Panc1 (cell line): ENCODE measurements around the gene CNNM4. TPM values are rescaled to one million over a fixed set of nuclear protein-coding genes. Genes with fewer than 3 reads are reported as not detected.

ENCODE experiments used
- ATAC-seq: fragments of 200-7000 bp; cut with Tn5 transposase; 2 replicates; pipeline ENCODE4 v1.9.1; 2020; ENCODE audit warnings: mild to moderate bottlenecking, moderate library complexity
- BruUV-seq: library from RNA; stranded (reverse); fragments of 400-500 nt; replicated peaks from 2 replicates; lab custom pipeline; 2021; lab: Mats Ljungman, UMichigan
- CTCF ChIA-PET: fragments of 300-600 bp; sonication (Branson Sonifier 250); formaldehyde crosslinking; loops from one replicate; lab custom pipeline; 2022; ENCODE audit warnings: antibody characterized with exemption; lab: Charles Lee
- POLR2A ChIA-PET: fragments of 300-600 bp; sonication (Branson Sonifier 250); formaldehyde crosslinking; loops from one replicate; lab custom pipeline; 2022; ENCODE audit warnings: antibody characterized with exemption; lab: Charles Lee
- DNase-seq: peaks from one replicate; pipeline ENCODE4 v3.0.0-alpha.2; 2010; ENCODE audit warnings: low read depth, low spot score
- H3K27ac ChIP-seq: 2 replicates; pipeline ENCODE4 v1.5.1; 2011; ENCODE audit warnings: mild to moderate bottlenecking, low read length, inconsistent platforms
- H3K27me3 ChIP-seq: fragments of 200-500 bp; sonication (Bioruptor generic); 2 replicates; pipeline ENCODE4 v1.6.0; 2014; ENCODE audit warnings: low read length, inconsistent platforms; ENCODE audit not compliant: control insufficient read depth, insufficient read depth
- H3K36me3 ChIP-seq: fragments of 200-500 bp; sonication (Bioruptor generic); 2 replicates; pipeline ENCODE4 v1.5.1; 2014; ENCODE audit warnings: inconsistent platforms, mild to moderate bottlenecking, low read length, moderate library complexity; ENCODE audit not compliant: control insufficient read depth, insufficient read depth
- H3K4me1 ChIP-seq: 2 replicates; pipeline ENCODE4 v1.5.1; 2011; ENCODE audit warnings: inconsistent platforms, mild to moderate bottlenecking, low read length, moderate library complexity; ENCODE audit not compliant: control insufficient read depth, insufficient read depth
- H3K4me3 ChIP-seq, 2 experiments: 2 replicates each; pipeline ENCODE4 v1.5.1; 2011 to 2012; ENCODE audit warnings: low read depth in 2 of 2, low read length in 2 of 2, mild to moderate bottlenecking in 2 of 2, inconsistent platforms in 1 of 2, moderate library complexity in 1 of 2
- H3K9me3 ChIP-seq: fragments of 200-500 bp; sonication (Bioruptor generic); 2 replicates; pipeline ENCODE4 v1.5.1; 2014; ENCODE audit warnings: low read depth, mild to moderate bottlenecking, inconsistent platforms, low read length, moderate library complexity; ENCODE audit not compliant: control insufficient read depth, insufficient read depth
- POLR2AphosphoS5 ChIP-seq: IDR thresholded peaks from 2 replicates; pipeline ENCODE4 v1.6.1; 2012; ENCODE audit warnings: mild to moderate bottlenecking, low read depth, low read length, moderate library complexity
- SIN3A ChIP-seq: IDR thresholded peaks from 2 replicates; pipeline ENCODE4 v1.6.1; 2012; ENCODE audit warnings: low read depth, mild to moderate bottlenecking, low read length, moderate library complexity, borderline replicate concordance; ENCODE audit not compliant: insufficient read depth
- TCF7L2 ChIP-seq: IDR thresholded peaks from 2 replicates; pipeline ENCODE4 v1.6.1; 2011; ENCODE audit warnings: mild to moderate bottlenecking, low read depth, low read length, inconsistent platforms
- in situ Hi-C: cut with HindIII; loops from 2 replicates; pipeline ENCODE4 v1.10.0; 2016; ENCODE audit warnings: low sequenced_read_pairs, low pct_unique_long_range_greater_than_20kb
- intact Hi-C: fragments of 100-400 bp; cut with micrococcal nuclease; formaldehyde crosslinking; loops from one replicate; pipeline ENCODE4 v1.10.0; 2022; ENCODE audit not compliant: unreplicated experiment
- total RNA-seq: library from RNA; stranded (reverse); gene quantifications from one replicate; pipeline ENCODE4 v1.2.1, GENCODE V29; 2021; ENCODE audit not compliant: unreplicated experiment
- TF ChIP-seq, protein P1 (sequence below), 2 experiments: IDR thresholded peaks; 2 replicates each; pipeline ENCODE4 v1.6.1; 2011 to 2012; ENCODE audit warnings: low read depth in 2 of 2, control low read depth in 1 of 2, low read length in 1 of 2, mild to moderate bottlenecking in 1 of 2, moderate library complexity in 1 of 2; ENCODE audit not compliant: insufficient read depth in 1 of 2
- TF ChIP-seq, protein P2 (sequence below): fragments of 450-650 bp; IDR thresholded peaks from 2 replicates; pipeline ENCODE4 v1.5.1; 2017; ENCODE audit warnings: mild to moderate bottlenecking

CNNM4 gene
- total RNA-seq, 1 experiment from 2014 or later, result 15.7 TPM

DNA sequence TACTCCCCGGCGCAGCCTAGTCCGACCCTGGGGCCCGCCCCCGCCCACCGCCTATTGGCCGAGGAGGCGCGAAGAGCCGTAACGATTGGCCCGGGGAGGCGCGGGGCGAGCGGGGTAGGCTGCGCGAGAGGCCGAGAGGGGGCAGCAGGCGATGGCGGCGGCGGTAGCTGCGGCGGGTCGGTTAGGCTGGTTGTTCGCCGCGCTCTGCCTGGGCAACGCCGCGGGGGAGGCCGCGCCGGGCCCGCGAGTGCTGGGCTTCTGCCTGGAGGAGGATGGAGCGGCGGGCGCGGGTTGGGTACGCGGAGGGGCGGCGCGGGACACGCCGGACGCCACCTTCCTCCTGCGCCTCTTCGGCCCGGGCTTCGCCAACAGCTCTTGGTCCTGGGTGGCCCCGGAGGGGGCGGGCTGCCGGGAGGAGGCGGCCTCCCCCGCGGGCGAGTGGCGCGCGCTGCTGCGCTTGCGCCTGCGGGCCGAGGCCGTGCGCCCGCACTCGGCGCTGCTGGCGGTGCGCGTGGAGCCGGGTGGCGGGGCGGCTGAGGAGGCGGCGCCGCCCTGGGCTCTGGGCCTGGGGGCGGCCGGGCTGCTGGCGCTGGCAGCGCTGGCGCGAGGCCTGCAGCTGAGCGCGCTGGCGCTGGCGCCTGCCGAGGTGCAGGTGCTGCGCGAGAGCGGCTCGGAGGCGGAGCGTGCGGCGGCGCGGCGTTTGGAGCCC, 55.6 kb downstream of the CNNM4 start, which contains the start of gene CNNM3:
CNNM3 (plus strand) TSS at position 142 of the 709 bp plus-strand sequence; CDS start at position 152, 10 bp downstream.
- peak; percentile 66; the same call in 1 of the 2 replicates for TF ChIP-seq POLR2AphosphoS5
- TF ChIP-seq TCF7L2, result no peak
- TF ChIP-seq, protein P1, sequence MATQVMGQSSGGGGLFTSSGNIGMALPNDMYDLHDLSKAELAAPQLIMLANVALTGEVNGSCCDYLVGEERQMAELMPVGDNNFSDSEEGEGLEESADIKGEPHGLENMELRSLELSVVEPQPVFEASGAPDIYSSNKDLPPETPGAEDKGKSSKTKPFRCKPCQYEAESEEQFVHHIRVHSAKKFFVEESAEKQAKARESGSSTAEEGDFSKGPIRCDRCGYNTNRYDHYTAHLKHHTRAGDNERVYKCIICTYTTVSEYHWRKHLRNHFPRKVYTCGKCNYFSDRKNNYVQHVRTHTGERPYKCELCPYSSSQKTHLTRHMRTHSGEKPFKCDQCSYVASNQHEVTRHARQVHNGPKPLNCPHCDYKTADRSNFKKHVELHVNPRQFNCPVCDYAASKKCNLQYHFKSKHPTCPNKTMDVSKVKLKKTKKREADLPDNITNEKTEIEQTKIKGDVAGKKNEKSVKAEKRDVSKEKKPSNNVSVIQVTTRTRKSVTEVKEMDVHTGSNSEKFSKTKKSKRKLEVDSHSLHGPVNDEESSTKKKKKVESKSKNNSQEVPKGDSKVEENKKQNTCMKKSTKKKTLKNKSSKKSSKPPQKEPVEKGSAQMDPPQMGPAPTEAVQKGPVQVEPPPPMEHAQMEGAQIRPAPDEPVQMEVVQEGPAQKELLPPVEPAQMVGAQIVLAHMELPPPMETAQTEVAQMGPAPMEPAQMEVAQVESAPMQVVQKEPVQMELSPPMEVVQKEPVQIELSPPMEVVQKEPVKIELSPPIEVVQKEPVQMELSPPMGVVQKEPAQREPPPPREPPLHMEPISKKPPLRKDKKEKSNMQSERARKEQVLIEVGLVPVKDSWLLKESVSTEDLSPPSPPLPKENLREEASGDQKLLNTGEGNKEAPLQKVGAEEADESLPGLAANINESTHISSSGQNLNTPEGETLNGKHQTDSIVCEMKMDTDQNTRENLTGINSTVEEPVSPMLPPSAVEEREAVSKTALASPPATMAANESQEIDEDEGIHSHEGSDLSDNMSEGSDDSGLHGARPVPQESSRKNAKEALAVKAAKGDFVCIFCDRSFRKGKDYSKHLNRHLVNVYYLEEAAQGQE (IDR thresholded peaks at IDR 0.05; ENCODE audit: insufficient read depth in 1 of 2, low read depth in 2 of 2, low read length in 1 of 2), result 0 out of 4 replicates have a peak, but pooled peaks of 1 of the 2 experiments have one; percentile 17
- TF ChIP-seq SIN3A, result peak; percentile 63; the same call in 1 of the 2 replicates
- TF ChIP-seq, protein P2, sequence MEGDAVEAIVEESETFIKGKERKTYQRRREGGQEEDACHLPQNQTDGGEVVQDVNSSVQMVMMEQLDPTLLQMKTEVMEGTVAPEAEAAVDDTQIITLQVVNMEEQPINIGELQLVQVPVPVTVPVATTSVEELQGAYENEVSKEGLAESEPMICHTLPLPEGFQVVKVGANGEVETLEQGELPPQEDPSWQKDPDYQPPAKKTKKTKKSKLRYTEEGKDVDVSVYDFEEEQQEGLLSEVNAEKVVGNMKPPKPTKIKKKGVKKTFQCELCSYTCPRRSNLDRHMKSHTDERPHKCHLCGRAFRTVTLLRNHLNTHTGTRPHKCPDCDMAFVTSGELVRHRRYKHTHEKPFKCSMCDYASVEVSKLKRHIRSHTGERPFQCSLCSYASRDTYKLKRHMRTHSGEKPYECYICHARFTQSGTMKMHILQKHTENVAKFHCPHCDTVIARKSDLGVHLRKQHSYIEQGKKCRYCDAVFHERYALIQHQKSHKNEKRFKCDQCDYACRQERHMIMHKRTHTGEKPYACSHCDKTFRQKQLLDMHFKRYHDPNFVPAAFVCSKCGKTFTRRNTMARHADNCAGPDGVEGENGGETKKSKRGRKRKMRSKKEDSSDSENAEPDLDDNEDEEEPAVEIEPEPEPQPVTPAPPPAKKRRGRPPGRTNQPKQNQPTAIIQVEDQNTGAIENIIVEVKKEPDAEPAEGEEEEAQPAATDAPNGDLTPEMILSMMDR, result peak; percentile 67; the same call in 1 of the 2 replicates
- DNase-seq (peak; percentile 46), ATAC-seq (peak; percentile 95)
- Histone ChIP-seq H3K4me3 (peak within 1 kb of the TSS; percentile 71 to 75), H3K36me3 (no peaks in the 10 kb centered on the region; the same call in 1 of the 2 replicates), H3K27ac (peak within 1 kb of the TSS; percentile 85), H3K4me1 (peaks cover 34% of the 10 kb centered on the region), H3K9me3 (no peaks in the 10 kb centered on the region), H3K27me3 (no peaks in the 10 kb centered on the region)
- ChIA-PET POLR2A (no interaction called here), CTCF (interaction anchor here (0.6 kb wide), 1 partner anchor 207 kb away, joined by 3 read pairs; no protein-coding TSS in a partner anchor)
- in situ Hi-C loops (no loop called here), intact Hi-C loops (no loop called here)
- BruUV-seq, result no TSS peak

DNA sequence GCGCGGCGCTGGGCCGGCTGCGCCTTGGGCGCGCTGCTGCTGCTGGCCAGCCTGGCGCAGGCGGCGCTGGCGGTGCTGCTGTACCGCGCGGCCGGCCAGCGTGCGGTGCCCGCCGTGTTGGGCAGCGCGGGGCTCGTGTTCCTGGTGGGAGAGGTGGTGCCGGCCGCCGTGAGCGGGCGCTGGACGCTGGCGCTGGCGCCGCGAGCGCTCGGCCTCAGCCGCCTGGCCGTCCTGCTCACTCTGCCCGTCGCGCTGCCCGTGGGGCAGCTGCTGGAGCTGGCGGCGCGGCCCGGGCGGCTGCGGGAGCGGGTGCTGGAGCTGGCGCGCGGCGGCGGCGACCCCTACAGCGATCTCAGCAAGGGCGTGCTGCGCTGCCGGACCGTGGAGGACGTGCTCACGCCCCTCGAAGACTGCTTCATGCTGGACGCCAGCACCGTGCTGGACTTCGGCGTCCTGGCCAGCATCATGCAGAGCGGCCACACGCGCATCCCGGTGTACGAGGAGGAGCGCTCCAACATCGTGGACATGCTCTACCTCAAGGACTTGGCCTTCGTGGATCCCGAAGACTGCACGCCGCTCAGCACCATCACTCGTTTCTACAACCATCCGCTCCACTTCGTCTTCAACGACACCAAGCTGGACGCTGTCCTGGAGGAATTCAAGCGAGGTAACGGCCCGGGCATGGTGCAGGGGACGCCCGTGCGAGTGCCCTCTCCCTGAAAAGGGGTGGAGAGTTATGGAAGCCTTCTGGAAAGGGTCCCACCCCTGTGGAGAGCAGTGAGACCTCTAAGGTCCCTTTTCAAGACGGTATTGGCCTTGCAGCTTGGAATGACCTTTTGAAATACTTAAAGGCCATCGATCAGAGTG, 56.4 kb downstream of the CNNM4 start:
- H3K4me3 ChIP-seq, result peak overlapping the region; percentile 71 to 75
- H3K4me1 ChIP-seq, result peaks cover 35% of the 10 kb centered on the region
- no TSS peak for BruUV-seq
- in situ Hi-C loops, result no loop called here
- ATAC-seq (peak; percentile 6; the same call in 1 of the 2 replicates), DNase-seq (no peak)
- H3K9me3 ChIP-seq, result no peaks in the 10 kb centered on the region
- ChIA-PET CTCF (no interaction called here), POLR2A (no interaction called here)
- TF ChIP-seq, protein P2, result no peak
- TF ChIP-seq TCF7L2 (no peak), POLR2AphosphoS5 (no peak), SIN3A (no peak)
- TF ChIP-seq, protein P1 (IDR thresholded peaks at IDR 0.05; ENCODE audit: insufficient read depth in 1 of 2, low read depth in 2 of 2, low read length in 1 of 2), result 0 out of 4 replicates have a peak, but pooled peaks of 1 of the 2 experiments have one; percentile 16
- H3K36me3 ChIP-seq, result no peaks in the 10 kb centered on the region; the same call in 1 of the 2 replicates
- H3K27me3 ChIP-seq, result no peaks in the 10 kb centered on the region
- intact Hi-C loops, result no loop called here
- H3K27ac ChIP-seq, result peak overlapping the region; percentile 70
